Thyroid gland (tissue), 4 donors: ENCODE measurements around the gene GPHA2.

Experiments
- CTCF ChIP-seq, 6 experiments: fragments of 200-600 bp in 3 of 6; fragments of 450-650 bp in 3 of 6; sonication (generic) in 3 of 6; IDR thresholded peaks; one replicate each; pipeline ENCODE4 v1.5.1; 2016 to 2019; ENCODE audit warnings: antibody characterized with exemption in 6 of 6, mild to moderate bottlenecking in 2 of 6, inconsistent platforms in 1 of 6, moderate library complexity in 1 of 6
- POLR2A ChIP-seq, 2 donors: fragments of 450-650 bp; IDR thresholded peaks; one replicate each; pipeline ENCODE4 v1.6.1; 2017; ENCODE audit warnings: antibody characterized with exemption in 2 of 2, mild to moderate bottlenecking in 2 of 2, moderate library complexity in 1 of 2

DNA sequence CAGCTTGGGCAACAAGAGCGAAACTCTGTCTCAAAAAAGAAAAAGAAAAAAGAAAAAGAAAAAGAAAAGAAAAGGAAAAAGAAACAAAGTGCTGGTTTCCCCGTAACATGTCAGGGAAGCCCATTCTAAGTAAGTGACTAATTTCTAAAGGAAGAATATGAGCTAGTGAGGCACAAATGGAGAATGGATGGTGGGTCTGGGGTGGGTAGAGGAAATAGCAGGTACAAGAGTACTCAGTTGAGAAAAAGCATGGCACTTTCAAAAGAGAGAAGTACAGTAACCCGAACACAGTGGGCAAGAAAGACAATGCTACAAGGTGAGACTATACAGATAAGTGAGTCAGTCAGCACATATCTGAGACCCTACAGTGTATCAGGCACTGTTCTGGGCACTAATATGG, 31.7 kb upstream of the GPHA2 start:
- TF ChIP-seq CTCF (IDR thresholded peaks at IDR 0.05) (no peak), POLR2A (IDR thresholded peaks at IDR 0.05) (no peak)
